GM21390 (cell line): ENCODE data around the gene TSHZ2.
"Not testable (repeated sequence)": the region's sequence is repeated elsewhere in the genome, so short reads cannot be mapped to it uniquely, and the experiment has no call there.

ENCODE experiments used
- ATAC-seq: cut with Tn5 transposase; IDR thresholded peaks from one replicate; pipeline ENCODE4 v1.9.1; 2021; ENCODE audit not compliant: unreplicated experiment

The TSHZ2 gene

DNA sequence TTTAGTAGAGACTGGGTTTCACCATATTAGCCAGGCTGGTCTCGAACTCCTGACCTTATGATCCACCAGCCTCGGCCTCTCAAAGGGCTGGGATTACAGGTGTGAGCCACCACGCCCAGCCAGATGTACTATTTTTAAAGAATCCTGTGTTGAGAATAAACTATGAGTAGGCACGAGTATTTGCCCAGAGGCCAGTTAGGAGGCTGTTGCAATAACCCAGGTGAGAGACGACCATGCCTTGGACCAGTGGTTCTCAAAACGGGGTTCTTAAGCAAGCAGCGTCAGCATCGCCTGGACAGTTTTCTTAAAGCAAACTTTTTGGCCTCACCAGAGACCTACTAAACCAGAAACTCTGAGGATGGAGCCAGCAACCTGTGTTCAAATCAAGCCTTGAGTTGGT, 362.7 kb downstream of the TSHZ2 start:
- ATAC-seq = no peak

DNA sequence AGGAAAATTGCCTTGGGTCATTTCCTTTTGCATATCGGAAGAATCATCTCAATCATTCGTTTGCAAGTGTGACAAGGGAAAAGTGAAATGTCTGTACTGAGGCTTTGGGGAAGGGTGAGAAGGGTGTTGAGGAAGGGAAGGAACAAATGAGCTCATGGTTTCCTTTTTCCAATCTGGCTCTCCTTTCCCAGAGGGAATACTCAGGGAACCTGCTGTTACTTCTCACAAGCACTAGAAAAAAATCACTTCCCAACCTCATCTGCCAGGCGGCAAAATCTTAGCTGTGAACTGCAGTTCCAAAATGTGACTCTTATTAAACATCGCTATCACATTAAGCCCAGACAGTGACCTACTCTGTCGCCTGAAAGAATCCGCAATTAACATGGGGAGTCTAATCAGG, 363.4 kb downstream of the TSHZ2 start:
- no peak for ATAC-seq

DNA sequence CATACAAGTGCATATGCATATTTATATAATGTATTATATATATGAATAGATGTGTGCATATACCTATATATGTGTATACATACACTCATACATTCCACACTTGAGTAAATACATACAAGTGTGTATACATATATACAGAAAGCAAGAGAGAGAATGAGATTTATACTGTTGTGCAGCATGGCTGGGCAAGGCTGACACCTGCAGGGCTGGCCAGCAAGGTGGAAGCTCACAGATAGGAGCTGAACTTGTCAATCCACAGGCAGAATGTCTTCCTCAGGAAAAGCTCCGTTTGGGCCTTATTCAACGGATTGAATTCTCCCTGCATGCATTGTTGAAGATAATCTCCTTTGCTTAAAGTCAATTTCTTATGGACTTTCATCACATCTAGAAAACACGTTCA, 364.7 kb downstream of the TSHZ2 start:
- ATAC-seq = no peak

DNA sequence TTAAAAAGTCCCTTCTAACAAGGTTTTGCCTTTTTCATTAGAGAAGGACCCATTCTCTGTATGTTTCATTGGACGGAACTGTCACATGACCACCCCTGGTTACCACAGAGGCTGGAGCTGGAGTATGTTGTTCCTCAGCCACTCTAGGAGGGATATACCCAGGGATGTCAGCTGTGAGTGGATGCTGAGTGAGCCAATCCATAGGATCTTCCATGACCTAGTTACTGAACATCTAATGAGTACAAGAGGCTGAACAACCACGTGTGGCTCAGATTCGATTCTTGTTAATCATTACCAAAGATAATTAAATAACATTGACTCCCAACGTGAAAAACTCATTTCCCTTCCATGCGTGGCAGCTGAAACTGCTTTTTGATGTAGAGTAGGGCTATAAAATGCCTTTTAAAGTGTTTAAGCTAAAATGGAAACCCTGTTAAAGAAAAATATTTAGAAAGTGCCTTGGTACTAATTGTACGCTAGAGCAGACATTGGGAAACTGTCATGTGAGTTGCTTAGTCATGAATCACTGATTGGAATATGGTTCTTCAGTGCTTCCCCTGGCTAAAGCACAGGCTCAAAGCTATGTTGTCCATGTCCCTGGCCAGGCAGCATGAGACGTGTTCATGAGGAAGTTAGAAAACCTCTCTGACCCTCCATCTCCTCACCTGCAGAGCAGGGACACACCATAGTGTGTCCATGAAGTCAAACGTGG, 365.4 kb downstream of the TSHZ2 start:
- ATAC-seq = no peak

DNA sequence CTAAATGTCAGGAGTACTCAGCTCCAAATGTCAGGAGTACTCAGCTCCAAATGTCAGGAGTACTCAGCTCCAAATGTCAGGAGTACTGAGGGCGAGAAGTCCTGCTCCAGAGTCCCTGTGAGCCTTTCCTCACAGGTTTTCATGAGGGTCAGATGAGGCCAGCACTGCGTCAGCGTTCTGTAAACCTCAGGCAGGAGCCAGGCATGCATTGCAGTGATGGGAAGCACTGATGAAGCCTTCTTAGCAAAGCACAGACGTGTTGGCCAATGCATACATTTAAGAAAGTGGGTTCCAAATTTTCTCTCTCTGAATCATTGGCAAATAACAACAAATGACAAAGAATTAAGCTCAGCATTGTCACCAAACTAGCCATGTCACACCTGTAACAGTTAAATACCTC, 366.6 kb downstream of the TSHZ2 start:
- ATAC-seq = no peak

DNA sequence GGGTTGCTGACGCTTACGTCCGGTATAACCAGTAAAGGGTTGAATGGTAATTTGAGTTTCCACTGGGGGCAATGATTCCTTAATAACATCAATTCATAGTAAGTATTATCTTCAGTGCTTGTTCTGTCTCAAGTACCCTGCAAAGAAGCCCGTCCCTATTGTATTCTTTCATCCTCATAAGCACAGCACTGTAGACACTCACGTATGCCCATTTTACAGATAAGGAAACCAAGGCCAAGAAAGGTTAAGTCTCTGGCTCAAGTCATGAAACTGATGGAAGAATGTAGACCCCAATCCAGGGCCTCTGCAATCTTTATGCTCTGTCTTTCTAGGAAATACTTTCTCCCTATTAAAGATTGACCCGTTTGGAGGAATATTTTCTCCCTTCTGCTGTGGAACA, 370.3 kb downstream of the TSHZ2 start:
- ATAC-seq = no peak

DNA sequence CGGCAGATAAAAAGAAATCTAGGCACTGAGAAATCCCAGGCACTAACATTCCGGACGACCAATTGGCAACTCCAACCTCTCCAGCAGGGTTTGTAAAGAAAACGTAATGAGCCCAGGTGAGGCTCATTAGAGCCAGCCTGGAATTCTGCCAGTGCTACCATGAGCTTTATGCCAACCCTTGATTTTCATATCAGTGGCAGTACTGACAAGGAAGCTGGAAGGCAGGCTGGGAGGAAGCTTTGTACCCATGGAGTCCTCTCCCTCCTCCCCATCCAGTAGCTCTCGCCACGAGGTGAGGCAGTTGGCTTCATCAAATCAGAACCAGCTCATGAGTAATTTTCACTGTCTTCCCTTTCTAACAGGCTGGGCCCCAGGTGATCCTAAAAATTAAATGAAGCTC, 371.3 kb downstream of the TSHZ2 start:
- no peak for ATAC-seq

DNA sequence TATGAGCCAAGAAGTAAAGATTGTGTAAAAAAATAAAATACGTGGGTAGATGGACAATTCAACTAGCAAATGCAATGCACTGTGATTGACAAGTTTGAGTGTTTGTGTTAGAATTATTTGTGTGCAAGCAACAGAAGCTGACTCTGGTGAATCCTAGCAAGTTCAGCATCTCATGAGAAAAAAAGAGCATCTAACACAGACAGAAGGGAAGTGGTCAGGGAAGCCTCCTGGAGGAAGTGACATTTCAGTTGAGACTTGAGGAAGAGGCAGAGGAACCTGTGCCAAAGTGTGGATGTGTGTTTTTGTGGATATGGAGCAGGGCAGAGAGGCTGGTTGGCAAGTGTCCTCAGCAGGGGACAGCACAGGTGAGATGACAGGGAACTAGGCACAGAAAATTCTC, 372.7 kb downstream of the TSHZ2 start:
- no peak for ATAC-seq

DNA sequence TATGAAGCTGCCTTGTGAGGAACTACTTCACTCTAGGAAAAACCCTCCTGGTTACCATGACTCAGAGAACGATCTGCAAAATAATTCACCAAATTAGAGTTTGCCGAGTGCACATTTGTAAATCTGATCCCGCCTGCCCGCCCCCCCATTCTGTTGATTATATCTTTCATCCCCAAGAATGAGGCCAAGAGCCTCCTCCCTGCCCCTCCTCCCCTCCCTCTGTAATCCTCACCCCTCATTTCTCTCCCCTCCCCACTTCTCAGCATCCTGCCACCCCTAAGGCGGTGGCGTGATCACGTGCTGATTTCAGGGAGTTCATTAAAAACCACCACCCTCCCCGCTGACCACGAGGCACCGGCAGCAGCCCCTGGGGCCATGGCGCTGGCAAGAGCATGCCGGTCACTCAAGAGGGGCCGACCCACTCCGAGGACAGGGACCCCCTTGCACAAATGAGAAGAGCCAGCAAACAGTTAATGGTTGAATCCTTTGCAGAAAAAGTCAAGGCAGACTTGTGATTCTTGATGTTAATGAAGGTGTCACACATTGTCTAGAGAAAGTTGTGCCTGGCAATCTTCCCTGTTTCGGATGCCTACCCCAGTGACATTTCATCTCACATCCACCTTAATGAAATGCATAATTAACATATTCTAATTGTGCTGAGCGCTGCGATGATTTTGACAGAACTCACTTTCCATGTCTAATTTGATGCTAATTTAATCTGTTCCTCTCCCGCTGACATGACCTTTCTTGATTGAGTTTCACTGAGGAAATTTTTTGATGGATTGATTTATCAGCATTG, 373.6 kb downstream of the TSHZ2 start:
- ATAC-seq = no peak

DNA sequence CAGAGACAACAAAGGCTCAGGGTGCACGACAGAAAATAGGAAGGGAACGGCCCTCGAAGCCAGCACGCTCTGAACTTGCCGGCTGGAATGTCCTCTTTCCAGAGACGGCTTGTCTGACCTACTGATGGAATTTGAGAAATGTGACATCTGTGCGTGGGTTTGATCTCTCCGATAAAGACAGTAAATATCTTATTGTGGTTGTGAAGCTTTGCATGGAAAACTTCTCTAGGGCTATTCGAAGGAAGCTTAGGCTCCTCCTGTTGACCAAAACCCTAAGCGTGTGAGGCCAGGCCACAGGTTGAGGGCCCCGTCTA, 374.1 kb downstream of the TSHZ2 start:
- ATAC-seq = no peak

DNA sequence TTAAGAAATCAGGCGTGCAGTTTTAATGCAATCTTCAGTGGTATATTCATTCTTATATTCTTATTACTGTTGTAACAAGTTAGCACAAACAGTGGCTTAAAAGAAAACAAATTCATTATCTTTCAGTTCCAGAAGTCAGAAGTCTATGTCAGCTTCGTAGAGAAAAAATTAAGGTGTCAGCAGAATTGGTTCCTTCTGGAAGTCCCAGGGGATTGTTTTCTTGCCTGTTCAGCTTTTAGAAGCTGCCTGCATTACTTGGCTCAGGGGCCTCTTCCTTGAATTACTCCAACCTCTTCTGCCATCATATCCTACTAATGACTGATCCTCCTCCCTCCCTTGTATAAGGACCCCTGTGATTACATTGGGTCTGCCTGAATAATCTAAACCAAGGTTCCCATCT, 377.6 kb downstream of the TSHZ2 start:
- no peak for ATAC-seq

DNA sequence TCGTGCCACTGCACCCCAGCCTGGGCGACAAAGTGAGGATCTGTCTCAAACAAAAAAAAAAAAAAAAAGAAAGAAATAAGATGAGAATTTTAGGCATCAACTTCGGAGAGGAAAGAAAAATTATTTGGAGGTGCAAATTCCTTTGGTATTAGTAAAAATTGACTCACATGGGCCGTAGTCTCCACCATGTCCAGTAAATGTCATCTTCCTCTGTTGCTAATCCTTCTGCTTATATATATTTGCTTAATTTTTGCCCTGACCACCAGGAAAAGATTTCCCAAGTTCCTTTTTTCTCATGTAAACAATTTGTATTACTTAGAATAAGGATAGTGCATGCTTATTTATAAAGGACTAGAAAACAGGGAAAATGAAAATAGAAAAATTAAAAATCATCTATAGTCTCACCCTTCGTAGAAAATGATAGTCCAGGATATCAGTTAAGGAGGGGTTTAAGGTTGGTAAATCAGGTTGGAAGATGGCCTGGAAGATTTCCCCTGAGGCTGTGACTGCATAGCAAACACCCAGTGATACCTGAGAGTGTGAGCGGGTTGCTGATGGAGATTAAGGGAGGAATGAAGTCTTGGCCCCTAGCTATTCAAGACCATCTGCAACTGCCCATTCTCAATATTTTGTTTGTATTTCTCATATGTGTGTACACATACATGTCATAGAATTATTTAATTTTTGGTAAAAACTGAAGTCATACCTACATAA, 380.7 kb downstream of the TSHZ2 start:
- no peak for ATAC-seq

DNA sequence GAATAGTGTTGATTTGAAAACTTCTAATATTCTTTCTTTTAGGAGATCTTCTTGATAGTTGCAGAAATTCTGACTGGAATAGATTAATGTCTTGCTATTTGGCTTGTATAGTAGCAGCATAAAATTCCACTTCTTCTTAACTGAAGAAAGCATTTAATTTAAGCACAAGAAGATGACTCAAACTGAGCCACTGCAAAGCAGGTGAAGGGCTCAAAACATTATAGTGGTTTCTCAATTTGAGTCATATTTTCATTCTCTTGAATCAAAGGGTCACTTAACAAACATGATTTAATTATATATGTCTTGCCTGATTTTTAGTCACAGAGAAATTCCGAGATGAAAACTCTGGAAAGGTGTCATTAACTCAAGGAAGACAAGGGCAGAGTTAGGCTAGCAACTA, 382.2 kb downstream of the TSHZ2 start:
- ATAC-seq = no peak

DNA sequence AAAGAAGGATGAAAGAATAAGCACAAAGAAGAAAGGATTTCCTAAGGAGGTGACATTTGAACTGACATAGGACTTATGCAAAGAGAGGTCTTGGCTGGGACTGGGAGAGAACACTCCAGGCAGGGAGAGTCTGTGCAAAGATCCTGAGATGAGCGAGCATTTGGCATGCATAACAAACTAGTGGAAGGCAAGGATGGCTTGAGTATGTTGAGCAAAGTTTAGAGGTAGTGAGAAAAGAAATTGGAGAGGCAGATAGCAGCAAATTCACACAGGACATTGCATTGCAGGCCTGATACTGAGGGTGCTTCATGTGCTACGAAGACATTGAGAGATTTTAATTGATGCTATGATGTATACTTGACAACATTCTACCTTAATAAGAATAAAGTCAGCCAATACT, 383.6 kb downstream of the TSHZ2 start:
- ATAC-seq = no peak

DNA sequence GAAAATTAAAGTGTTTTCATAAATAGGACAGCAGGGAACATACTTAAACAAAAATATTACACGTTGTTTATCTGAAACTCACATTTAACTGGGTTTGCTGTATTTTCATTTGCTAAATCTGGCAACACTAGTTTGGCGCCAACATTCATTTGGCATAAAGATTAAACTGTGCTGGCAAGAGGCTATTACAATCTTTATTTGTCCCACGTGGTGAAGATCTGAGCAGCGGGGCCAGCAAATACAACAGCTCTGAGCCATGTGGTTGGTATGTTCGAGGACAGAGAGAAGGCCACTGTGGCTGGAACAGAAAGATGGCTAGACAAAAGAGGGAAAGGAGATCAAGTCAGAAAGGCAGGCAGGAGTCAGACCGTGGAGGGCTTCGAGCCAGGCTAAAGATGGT, 387.3 kb downstream of the TSHZ2 start:
- ATAC-seq = no peak

DNA sequence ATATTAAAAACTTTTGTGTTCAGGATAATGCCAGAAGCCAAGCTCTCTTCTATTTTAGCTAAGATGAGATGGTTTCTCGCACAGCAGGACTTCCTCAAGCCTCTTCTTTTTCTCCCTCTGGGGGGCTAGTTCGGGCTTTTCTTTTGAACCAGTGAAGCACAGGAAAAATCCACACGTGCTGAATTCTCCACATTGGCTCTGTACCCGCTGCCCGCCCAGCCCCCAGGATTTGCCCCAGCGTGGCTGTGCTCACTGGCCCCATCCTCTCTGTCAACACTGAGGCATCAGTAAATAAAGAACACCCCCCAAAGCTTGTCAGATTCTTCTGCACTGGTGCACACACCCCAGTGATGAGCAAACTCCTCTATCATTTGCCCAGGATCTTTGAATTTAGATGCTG, 388.7 kb downstream of the TSHZ2 start:
- no peak for ATAC-seq

DNA sequence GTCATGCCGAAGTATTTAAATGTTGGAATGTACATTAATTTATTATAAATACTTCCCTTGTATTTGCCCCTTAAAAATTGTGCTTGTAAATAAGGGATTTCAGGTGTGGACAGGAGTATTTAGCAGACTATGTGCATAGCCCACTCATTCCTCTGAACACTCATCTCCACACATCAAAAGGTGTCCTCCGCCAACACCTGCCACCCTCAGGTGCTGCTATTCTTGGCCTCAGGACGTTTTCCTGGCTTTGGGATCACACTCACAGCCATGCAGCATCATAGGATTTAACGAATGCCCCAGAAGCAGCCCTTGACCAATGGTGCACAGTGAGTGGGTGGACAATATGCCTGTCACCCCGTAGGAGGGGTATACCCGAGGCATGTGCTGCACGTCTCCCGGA, 390.6 kb downstream of the TSHZ2 start:
- ATAC-seq = no peak

DNA sequence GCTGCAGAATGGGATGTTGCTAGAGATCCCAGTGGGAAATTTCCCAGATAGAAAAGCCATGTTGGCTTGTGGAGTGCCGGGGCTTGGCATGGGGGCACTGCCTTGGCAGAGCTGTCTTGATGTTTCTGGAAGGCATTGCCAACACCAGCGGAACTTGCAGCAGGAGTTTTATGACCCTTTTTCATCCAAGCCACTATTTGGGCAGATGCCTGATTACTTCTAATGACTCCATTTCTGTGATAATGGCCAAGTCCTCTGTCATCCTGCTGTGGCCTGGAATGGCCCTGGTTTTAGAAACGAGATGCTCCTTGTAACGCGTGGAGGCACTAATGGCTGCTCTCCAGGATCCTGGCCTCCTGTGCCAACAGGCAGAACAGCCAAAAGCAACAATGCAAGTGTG, 392.5 kb downstream of the TSHZ2 start:
- ATAC-seq = no peak

DNA sequence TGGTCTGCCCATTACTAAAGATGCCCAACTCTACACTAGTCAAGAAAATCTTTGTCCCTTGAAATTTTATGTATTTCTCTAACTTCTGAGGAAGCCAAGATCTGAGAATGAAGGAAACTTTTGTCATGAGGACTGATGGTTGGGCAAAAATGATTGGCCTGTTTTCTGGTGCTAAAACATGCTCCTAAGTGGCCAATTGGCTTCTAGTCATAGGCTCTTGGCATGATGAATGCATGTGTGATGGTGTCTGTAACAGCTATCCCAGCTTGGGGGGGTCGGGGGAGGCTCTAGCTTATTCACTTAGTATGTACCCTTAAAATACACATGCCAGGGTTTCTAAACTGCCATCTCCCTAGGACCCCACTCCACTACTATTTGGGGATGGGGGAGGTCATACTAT, 392.9 kb downstream of the TSHZ2 start:
- no peak for ATAC-seq

DNA sequence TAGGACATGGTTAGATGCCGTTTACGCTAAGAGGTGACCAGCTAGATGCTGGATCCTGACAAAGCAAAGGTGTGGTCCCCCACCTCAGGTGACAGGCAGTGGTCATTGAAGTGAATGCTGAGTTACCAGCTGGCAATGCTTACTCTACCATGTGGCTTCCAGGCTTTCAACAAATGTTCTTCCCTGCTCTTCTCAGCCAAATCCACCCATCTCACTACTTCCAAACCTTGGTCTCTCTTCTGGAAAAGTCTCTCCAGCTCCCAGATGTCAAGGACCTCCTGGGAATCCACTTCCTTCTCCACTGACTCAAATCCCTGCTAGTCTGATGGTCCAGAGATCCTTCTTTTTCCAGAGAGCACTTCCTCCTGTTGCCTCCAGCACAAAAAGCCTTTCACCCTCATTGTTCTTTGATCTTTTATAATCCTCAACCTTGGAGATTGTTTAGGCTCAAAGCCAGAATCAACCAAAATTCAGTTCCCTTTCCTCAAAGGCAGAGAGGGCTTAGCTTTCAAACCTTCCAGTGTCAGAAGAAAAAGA, 393.4 kb downstream of the TSHZ2 start:
- ATAC-seq = no peak

DNA sequence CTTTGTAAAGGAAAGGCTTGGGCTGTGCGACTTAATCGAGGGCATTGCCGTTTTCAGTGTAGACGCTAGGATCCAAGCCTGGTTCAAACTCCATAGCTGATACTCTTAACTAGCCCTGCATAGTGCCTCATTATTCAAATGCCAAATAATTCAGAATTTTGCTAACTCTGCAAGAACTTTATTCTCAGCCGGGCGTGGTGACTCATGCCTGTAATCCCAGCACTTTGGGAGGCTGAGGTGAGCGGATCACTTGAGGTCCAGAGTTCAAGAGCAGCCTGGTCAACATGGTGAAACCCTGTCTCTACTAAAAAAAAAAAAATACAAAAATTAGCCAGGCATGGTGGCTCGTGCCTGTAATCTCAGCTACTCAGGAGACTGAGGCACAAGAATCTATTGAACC, 394.8 kb downstream of the TSHZ2 start:
- ATAC-seq = not testable (repeated sequence)

DNA sequence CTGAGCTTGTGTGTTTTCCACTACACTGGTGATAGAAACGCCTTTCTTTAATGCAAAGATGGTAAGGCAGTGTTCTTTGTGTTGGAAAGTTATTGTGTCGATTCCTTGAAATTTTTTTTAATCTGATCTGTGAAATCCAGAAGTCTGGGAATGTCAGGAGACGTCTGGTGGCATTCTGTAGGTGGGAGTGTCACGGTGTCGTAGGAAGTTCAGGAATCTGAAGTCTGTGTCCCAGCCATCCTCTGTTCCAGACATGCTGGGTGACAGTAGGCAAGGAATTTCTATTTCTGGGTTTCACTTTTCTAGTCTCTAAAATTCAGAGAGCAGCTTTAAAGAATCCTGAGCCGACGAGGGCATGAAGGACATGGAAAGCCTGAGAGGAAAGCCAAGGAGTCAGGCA, 397.7 kb downstream of the TSHZ2 start:
- no peak for ATAC-seq
